HAP-1 (cell line): ENCODE measurements around the gene AMBRA1.
"Not testable (repeated sequence)": the region's sequence is repeated elsewhere in the genome, so short reads cannot be mapped to it uniquely, and the experiment has no call there.

ENCODE experiments used
- DNase-seq, 2 experiments: peaks; one replicate each; pipeline ENCODE4 v3.0.0-alpha.2; 2016 to 2020; ENCODE audit warnings: low spot score in 2 of 2
- H3K27me3 ChIP-seq: fragments of 250-450 bp; sonication (Bioruptor Pico); 2 replicates; pipeline ENCODE4 v1.5.1; 2020; ENCODE audit warnings: low read depth, mild to moderate bottlenecking, moderate library complexity
- H3K36me3 ChIP-seq: fragments of 250-450 bp; sonication (Bioruptor Pico); replicated peaks from 2 replicates; pipeline ENCODE4 v1.5.1; 2020; ENCODE audit warnings: mild to moderate bottlenecking
- H3K4me1 ChIP-seq: fragments of 250-450 bp; sonication (Bioruptor Pico); 2 replicates; pipeline ENCODE4 v1.5.1; 2020; ENCODE audit warnings: mild to moderate bottlenecking
- H3K4me3 ChIP-seq: fragments of 250-450 bp; sonication (Bioruptor Pico); 2 replicates; pipeline ENCODE4 v1.5.1; 2020; ENCODE audit warnings: mild to moderate bottlenecking, moderate library complexity
- H3K9me3 ChIP-seq: fragments of 250-450 bp; sonication (Bioruptor Pico); 2 replicates; pipeline ENCODE4 v1.5.1; 2020; ENCODE audit warnings: mild to moderate bottlenecking, moderate library complexity
- in situ Hi-C: fragments of 300-500 bp; cut with MboI; formaldehyde crosslinking; loops from 3 replicates; pipeline ENCODE4 v1.14.3; 2020; ENCODE audit warnings: low sequenced_read_pairs, inconsistent platforms, mixed read lengths

Gene AMBRA1

DNA sequence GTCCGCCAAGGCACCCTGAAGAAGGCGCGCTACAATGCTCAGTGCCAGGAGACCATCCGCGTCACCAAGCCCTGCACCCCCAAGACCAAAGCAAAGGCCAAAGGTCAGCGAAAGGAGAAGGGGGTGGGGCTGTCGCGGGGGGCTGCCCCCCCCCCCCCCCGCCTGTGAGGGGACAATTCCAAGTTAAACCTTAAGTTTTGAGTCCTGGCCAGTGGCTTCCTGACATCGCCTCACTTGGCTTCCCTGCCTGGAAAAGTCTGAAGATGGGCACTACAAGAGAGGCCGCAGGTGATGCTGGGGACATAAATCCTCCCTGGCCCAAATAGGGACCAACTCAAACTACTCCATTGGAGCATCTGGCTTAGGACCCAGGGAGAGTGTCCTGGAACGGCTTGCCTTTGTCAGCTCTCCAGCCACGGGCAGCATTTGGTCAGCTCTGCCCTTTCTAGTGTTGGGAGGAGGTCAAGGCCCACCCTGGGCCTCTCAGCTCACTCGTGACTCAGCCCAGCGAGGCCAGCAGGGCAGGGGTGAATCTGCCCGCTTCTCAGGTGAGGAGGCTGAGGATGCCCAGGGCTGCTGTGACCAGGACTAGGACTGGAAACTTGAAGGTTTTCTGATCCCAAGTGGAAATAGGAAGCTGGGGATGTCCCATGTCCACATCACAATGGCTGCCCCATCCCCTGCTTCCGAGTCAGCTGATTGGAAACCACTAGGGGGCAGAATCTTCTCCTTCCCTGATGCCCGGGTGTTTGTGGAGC is 211.0 kb downstream of the AMBRA1 start:
- H3K4me3 ChIP-seq = peak overlapping the region; percentile 84
- in situ Hi-C loops = no loop called here
- H3K27me3 ChIP-seq = no peaks in the 10 kb centered on the region
- peaks cover 3% of the 10 kb centered on the region for H3K36me3 ChIP-seq
- H3K4me1 ChIP-seq = peaks cover 8% of the 10 kb centered on the region; the same call in 1 of the 2 replicates
- no peaks in the 10 kb centered on the region for H3K9me3 ChIP-seq
- peak; percentile 50 to 79 for DNase-seq

GRCh38 chr11:46381819-46382645 is 211.8 kb downstream of the AMBRA1 start:
- no peaks in the 10 kb centered on the region for H3K27me3 ChIP-seq
- DNase-seq = peak; percentile 20 to 62
- H3K36me3 ChIP-seq = peaks cover 3% of the 10 kb centered on the region
- H3K4me1 ChIP-seq = peaks cover 8% of the 10 kb centered on the region; the same call in 1 of the 2 replicates
- no peaks in the 10 kb centered on the region for H3K9me3 ChIP-seq
- peak overlapping the region; percentile 84 for H3K4me3 ChIP-seq
- in situ Hi-C loops = no loop called here

DNA sequence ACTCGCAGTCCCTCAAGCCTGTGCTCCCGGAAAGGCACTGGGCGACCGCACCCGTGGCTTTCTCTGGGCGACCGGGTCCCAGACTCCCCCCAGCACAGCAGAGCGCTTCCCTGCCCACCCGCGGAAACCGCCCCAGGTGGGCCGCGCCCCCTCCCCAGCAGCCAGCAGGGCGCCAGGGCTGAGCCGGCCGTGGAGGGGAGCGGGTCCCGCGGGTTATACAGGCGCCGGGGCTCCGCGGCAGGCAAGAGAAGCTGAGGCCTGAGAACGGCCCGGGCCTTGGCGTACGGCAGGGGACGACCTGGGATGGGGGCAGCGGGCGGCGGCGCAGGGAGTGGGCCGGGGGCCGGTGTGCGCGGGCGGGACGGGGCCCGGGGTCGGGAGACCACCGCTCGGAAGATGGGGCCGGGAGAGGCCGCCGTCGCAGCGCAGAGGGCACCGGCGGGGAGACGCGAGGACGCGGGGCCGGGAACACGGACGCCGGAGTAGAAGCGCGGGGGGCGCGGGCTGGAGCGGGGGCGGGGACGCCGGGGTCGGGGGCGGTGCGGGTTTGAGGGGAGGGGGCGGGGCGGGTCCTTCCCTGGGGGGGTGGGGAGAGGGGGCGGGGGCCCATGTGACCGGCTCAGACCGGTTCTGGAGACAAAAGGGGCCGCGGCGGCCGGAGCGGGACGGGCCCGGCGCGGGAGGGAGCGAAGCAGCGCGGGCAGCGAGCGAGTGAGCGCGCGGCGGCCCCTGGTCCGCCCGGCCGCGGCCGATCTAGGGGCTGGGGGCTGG is 212.6 kb downstream of the AMBRA1 start, which contains the start of gene MDK:
TSS of gene MDK (plus strand) at position 622 of the 771 bp plus-strand sequence. CDS start 389 bp downstream, outside the sequence.
- DNase-seq = peak; percentile 70 to 85
- peak within 1 kb of the TSS; percentile 84 for H3K4me3 ChIP-seq
- H3K27me3 ChIP-seq = no peaks in the 10 kb centered on the region
- in situ Hi-C loops = no loop called here
- H3K4me1 ChIP-seq = peaks cover 8% of the 10 kb centered on the region; the same call in 1 of the 2 replicates
- H3K9me3 ChIP-seq = no peaks in the 10 kb centered on the region
- peaks cover 6% of the 10 kb centered on the region for H3K36me3 ChIP-seq

GRCh38 chr11:46380340-46381047 is 213.3 kb downstream of the AMBRA1 start:
- Histone ChIP-seq H3K4me3 (peak overlapping the region; percentile 50), H3K27me3 (no peaks in the 10 kb centered on the region), H3K36me3 (peaks cover 13% of the 10 kb centered on the region), H3K9me3 (no peaks in the 10 kb centered on the region), H3K4me1 (peaks cover 8% of the 10 kb centered on the region; the same call in 1 of the 2 replicates)
- DNase-seq = peak; percentile 57 to 88
- in situ Hi-C loops = no loop called here

- in situ Hi-C loops, H3K27me3 ChIP-seq: not testable (repeated sequence)
Observed at GRCh38 chr11:46379482-46380293, 214.1 kb downstream of the AMBRA1 start.

DNA sequence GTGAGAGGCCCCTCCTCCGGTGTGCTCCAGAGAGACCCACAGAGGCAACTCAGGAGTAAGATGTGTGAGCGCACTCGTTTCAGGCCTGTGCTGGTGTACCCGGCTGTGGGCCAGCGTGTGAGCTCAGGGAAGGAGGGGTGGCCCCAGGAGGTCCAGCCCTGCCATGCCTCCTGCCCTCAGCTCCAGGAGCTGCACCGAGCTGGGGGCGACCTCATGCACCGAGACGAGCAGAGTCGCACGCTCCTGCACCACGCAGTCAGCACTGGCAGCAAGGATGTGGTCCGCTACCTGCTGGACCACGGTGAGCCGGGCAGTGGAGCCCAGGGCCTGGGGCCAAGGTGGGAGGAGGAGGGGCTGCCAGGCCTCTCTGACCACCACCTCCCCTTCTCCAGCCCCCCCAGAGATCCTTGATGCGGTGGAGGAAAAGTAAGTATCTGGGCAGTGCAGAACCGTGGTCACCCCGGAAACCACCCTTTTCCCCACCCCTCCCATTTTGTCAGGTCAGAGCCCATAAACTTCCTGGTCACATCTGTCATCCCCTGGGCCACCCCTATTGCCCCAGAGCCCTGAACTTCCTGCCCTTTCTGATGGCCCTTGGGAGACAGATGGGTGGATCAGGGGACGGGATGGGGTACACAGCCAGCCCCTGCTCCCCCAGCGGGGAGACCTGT is 214.9 kb downstream of the AMBRA1 start:
- Histone ChIP-seq H3K9me3 (no peaks in the 10 kb centered on the region), H3K4me3 (no peak overlapping the region), H3K27me3 (no peaks in the 10 kb centered on the region), H3K4me1 (peaks cover 8% of the 10 kb centered on the region; the same call in 1 of the 2 replicates), H3K36me3 (peaks cover 23% of the 10 kb centered on the region)
- DNase-seq = no peak
- in situ Hi-C loops = no loop called here

More at GRCh38 chr11:46379482-46380293, 214.1 kb downstream of the AMBRA1 start:
- H3K9me3 ChIP-seq, H3K4me3 ChIP-seq, H3K4me1 ChIP-seq: not testable (repeated sequence)
- peaks cover 21% of the 10 kb centered on the region for H3K36me3 ChIP-seq
- DNase-seq = peak in 1 of 2 experiments; percentile 68

DNA sequence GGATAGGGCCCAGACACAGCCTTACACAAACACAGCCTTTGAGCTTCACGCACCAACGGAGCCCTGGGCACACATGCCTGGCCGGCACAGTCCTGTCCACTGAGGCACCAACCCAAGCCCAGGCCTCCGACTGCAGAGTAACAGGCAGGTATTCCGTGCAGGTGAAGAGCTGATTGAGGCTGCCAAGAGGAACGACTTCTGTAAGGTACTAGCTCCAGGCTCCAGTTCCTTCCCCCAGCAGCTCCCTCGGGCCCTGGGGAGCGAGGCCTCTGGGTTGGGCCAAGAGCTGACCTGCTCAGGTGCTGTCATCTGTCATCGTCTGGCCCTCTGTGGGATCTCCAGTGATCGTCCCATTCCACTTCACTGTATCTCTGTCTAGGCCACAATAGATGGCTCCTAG is 215.5 kb downstream of the AMBRA1 start:
- in situ Hi-C loops = no loop called here
- no peaks in the 10 kb centered on the region for H3K27me3 ChIP-seq
- H3K4me1 ChIP-seq = peaks cover 8% of the 10 kb centered on the region; the same call in 1 of the 2 replicates
- peaks cover 24% of the 10 kb centered on the region for H3K36me3 ChIP-seq
- no peak for DNase-seq
- no peaks in the 10 kb centered on the region for H3K9me3 ChIP-seq
- no peak overlapping the region for H3K4me3 ChIP-seq

- H3K4me1 ChIP-seq = peaks cover 8% of the 10 kb centered on the region; the same call in 1 of the 2 replicates
- in situ Hi-C loops = no loop called here
- no peaks in the 10 kb centered on the region for H3K9me3 ChIP-seq
- H3K36me3 ChIP-seq = peaks cover 23% of the 10 kb centered on the region
- no peak for DNase-seq
- H3K27me3 ChIP-seq = no peaks in the 10 kb centered on the region
- H3K4me3 ChIP-seq = no peak overlapping the region
Observed at GRCh38 chr11:46377831-46378230, 216.0 kb downstream of the AMBRA1 start.

DNA sequence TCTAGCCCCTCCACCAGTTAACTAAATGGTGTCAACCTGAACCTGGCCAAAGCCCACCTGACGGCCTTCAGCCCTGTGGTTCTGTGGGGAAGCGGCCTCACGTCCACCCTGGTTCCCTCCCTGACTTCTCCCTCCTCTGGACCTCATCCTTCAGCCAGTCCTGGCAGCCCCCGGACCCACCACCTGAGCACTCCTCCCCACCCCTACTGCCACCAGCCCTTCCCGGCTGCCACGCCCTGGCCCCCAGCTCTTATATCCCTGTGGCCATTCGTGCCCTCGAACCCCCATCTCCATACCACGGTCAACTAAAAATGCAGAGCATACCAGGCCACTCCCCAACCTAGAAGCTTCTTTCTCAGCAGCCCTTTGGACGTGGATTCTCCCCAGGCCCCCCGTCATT is 216.5 kb downstream of the AMBRA1 start:
- H3K9me3 ChIP-seq = no peaks in the 10 kb centered on the region
- no peaks in the 10 kb centered on the region for H3K27me3 ChIP-seq
- DNase-seq = no peak
- H3K36me3 ChIP-seq = peaks cover 23% of the 10 kb centered on the region
- in situ Hi-C loops = no loop called here
- H3K4me3 ChIP-seq = no peak overlapping the region
- peaks cover 8% of the 10 kb centered on the region; the same call in 1 of the 2 replicates for H3K4me1 ChIP-seq

- Histone ChIP-seq H3K4me1 (peaks cover 8% of the 10 kb centered on the region; the same call in 1 of the 2 replicates), H3K36me3 (peaks cover 23% of the 10 kb centered on the region), H3K9me3 (no peaks in the 10 kb centered on the region), H3K27me3 (no peaks in the 10 kb centered on the region), H3K4me3 (no peak overlapping the region)
- in situ Hi-C loops = no loop called here
- DNase-seq = no peak
Observed at GRCh38 chr11:46376258-46377050, 217.4 kb downstream of the AMBRA1 start.

- Histone ChIP-seq H3K4me3 (no peak overlapping the region), H3K9me3 (no peaks in the 10 kb centered on the region), H3K36me3 (peaks cover 23% of the 10 kb centered on the region), H3K27me3 (no peaks in the 10 kb centered on the region), H3K4me1 (peaks cover 4% of the 10 kb centered on the region; the same call in 1 of the 2 replicates)
- DNase-seq = no peak
- in situ Hi-C loops = no loop called here
Observed at GRCh38 chr11:46375392-46376101, 218.3 kb downstream of the AMBRA1 start.
